PC-9 (cell line): ENCODE data around the gene BCL11B. TPM values are rescaled to one million over a fixed set of nuclear protein-coding genes. Genes with fewer than 3 reads are reported as not detected.

Experiments used
- BruUV-seq: library from RNA; stranded (reverse); fragments of 400-500 nt; replicated peaks from 2 replicates; lab custom pipeline; 2021; lab: Mats Ljungman, UMichigan
- CTCF ChIA-PET: fragments of 300-600 bp; sonication (Branson Sonifier 250); formaldehyde crosslinking; loops from one replicate; lab custom pipeline; 2022; ENCODE audit warnings: antibody characterized with exemption; lab: Charles Lee
- POLR2A ChIA-PET: fragments of 300-600 bp; sonication (Branson Sonifier 250); formaldehyde crosslinking; loops from one replicate; lab custom pipeline; 2022; ENCODE audit warnings: antibody characterized with exemption; ENCODE audit not compliant: unreplicated experiment; lab: Charles Lee
- DNase-seq, 2 experiments: peaks; one replicate each; pipeline versions ENCODE4 v3.0.0 to v3.0.0-alpha.2; 2015 to 2022; ENCODE audit warnings: mixed read lengths in 1 of 2
- H2AFZ ChIP-seq: fragments of 200-600 bp; sonication (generic); 2 replicates; pipeline ENCODE4 v1.8.1; 2017; ENCODE audit warnings: antibody characterized with exemption
- H3F3A ChIP-seq: fragments of 200-600 bp; sonication (generic); 2 replicates; pipeline ENCODE4 v1.8.1; 2017; ENCODE audit warnings: antibody characterized with exemption, mild to moderate bottlenecking, low read depth; ENCODE audit not compliant: insufficient read depth
- H3K27ac ChIP-seq: fragments of 200-600 bp; sonication (generic); 2 replicates; pipeline ENCODE4 v1.6.1; 2016; ENCODE audit warnings: mixed run types
- H3K27me3 ChIP-seq: fragments of 200-600 bp; sonication (generic); 2 replicates; pipeline ENCODE4 v1.6.1; 2016; ENCODE audit warnings: low read depth, mixed run types; ENCODE audit not compliant: insufficient read depth
- H3K36me3 ChIP-seq: fragments of 200-600 bp; sonication (generic); 2 replicates; pipeline ENCODE4 v1.6.1; 2016; ENCODE audit warnings: low read depth, mixed run types
- H3K4me1 ChIP-seq: fragments of 200-600 bp; sonication (generic); replicated peaks from 2 replicates; pipeline ENCODE4 v1.6.1; 2016; ENCODE audit warnings: mixed run types; ENCODE audit not compliant: insufficient read depth
- H3K4me2 ChIP-seq: fragments of 200-600 bp; sonication (generic); 2 replicates; pipeline ENCODE4 v1.6.1; 2017; ENCODE audit warnings: mixed run types
- H3K4me3 ChIP-seq: fragments of 200-600 bp; sonication (generic); 2 replicates; pipeline ENCODE4 v1.6.1; 2016; ENCODE audit warnings: mixed run types
- H3K79me2 ChIP-seq: fragments of 200-600 bp; sonication (generic); 2 replicates; pipeline ENCODE4 v1.6.1; 2017; ENCODE audit warnings: low read depth, mixed run types
- H3K9me2 ChIP-seq: fragments of 200-600 bp; sonication (generic); 2 replicates; pipeline ENCODE4 v1.8.1; 2017; ENCODE audit warnings: mild to moderate bottlenecking; ENCODE audit not compliant: insufficient read depth
- H3K9me3 ChIP-seq: fragments of 200-600 bp; sonication (generic); 2 replicates; pipeline ENCODE4 v1.8.1; 2016; ENCODE audit warnings: low read depth; ENCODE audit not compliant: insufficient read depth
- H4K20me1 ChIP-seq: fragments of 200-600 bp; sonication (generic); 2 replicates; pipeline ENCODE4 v1.8.1; 2017; ENCODE audit not compliant: insufficient read depth
- EZH2 ChIP-seq: fragments of 200-600 bp; sonication (generic); IDR thresholded peaks from 2 replicates; pipeline ENCODE4 v1.8.0; 2017; ENCODE audit warnings: antibody characterized with exemption, low read depth
- intact Hi-C: fragments of 100-400 bp; cut with micrococcal nuclease; formaldehyde crosslinking; loops from one replicate; pipeline ENCODE4 v1.10.0; 2022; ENCODE audit not compliant: unreplicated experiment
- total RNA-seq: library from RNA; stranded (reverse); gene quantifications from 2 replicates; pipeline ENCODE4 v1.2.3, GENCODE V29; 2021
- TF ChIP-seq, protein P1 (sequence below): fragments of 200-600 bp; sonication (generic); conservative IDR thresholded peaks from 2 replicates; pipeline ENCODE4 v1.6.1; 2017; ENCODE audit warnings: mixed run types, antibody characterized with exemption, mild to moderate bottlenecking, moderate library complexity

Gene BCL11B
- total RNA-seq, 1 experiment from 2014 or later, result not detected

DNA sequence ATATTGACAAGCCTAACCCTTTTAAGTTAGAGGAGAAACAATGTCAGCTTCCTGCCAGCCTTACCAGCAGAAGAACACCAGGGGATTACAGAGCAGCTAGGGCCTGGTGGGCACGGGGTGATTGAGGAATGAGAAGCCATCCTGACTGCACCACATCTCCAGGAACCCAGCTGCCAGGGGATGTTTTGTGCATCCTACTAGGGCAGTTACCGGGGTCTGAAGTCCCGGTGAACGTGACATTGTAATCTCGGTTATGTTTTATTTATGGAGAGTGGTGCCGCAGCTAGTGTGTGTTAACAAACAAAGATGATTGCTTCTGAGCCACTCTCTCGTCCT, 115.9 kb downstream of the BCL11B start:
- H3K27me3 ChIP-seq, result peaks cover 28% of the 10 kb centered on the region
- no peaks in the 10 kb centered on the region for H3K9me3 ChIP-seq
- ChIA-PET POLR2A (no interaction called here), CTCF (no interaction called here)
- no peak overlapping the region for H3K4me3 ChIP-seq
- no peak overlapping the region for H3K4me2 ChIP-seq
- no TSS peak for BruUV-seq
- H2AFZ ChIP-seq, result no peak overlapping the region
- H4K20me1 ChIP-seq, result no peaks in the 10 kb centered on the region
- intact Hi-C loops, result no loop called here
- no peaks in the 10 kb centered on the region for H3F3A ChIP-seq
- no peaks in the 10 kb centered on the region for H3K4me1 ChIP-seq
- H3K79me2 ChIP-seq, result no peaks in the 10 kb centered on the region
- H3K9me2 ChIP-seq, result no peaks in the 10 kb centered on the region
- no peak for TF ChIP-seq EZH2
- TF ChIP-seq, protein P1, sequence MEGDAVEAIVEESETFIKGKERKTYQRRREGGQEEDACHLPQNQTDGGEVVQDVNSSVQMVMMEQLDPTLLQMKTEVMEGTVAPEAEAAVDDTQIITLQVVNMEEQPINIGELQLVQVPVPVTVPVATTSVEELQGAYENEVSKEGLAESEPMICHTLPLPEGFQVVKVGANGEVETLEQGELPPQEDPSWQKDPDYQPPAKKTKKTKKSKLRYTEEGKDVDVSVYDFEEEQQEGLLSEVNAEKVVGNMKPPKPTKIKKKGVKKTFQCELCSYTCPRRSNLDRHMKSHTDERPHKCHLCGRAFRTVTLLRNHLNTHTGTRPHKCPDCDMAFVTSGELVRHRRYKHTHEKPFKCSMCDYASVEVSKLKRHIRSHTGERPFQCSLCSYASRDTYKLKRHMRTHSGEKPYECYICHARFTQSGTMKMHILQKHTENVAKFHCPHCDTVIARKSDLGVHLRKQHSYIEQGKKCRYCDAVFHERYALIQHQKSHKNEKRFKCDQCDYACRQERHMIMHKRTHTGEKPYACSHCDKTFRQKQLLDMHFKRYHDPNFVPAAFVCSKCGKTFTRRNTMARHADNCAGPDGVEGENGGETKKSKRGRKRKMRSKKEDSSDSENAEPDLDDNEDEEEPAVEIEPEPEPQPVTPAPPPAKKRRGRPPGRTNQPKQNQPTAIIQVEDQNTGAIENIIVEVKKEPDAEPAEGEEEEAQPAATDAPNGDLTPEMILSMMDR, result no peak
- no peaks in the 10 kb centered on the region for H3K36me3 ChIP-seq
- no peak overlapping the region for H3K27ac ChIP-seq
- DNase-seq, result no peak

DNA sequence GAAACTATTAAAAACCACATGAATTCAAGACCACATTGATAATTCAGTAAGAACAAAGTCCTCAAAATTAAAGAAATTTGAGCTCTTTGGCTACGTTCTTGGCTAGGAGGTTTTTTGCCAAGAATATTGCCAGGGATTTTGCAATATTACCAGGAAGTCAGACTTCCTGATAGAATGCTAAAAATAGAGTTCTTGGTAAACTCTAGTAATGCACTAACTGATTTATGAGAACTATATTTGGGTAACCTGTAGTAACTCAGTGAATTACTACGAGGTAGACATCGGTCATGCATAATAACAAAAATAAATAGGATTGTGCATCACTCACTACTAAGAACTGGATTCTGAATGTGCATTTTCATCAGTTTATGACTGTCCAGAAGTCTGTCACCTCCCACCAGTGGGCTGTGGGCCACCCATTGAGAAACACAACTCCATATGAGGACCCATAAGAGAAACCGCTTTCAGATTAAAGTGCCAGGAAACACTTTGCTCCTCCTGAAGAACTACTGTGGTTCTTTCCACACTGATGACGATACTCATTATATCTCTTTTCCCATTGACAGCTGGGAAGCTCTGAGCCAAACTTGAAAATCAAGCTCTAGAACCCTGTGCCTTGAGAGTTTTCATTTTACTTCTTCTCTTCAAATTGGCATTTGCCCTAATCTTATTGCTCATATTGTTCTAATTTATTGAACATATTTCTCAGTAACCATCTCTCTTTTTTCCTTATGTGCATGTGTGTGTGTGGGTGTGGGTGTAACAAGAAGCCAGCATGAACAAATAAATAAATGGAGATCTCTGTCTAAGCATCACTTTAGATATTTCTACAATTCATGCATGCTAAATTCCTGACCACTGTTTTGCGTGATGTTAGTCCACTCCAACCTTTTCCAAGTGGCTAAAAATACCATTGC, 116.6 kb downstream of the BCL11B start:
- no peak for DNase-seq
- intact Hi-C loops, result no loop called here
- no peak overlapping the region for H3K4me3 ChIP-seq
- BruUV-seq, result no TSS peak
- H2AFZ ChIP-seq, result no peak overlapping the region
- H3K9me2 ChIP-seq, result no peaks in the 10 kb centered on the region
- no peaks in the 10 kb centered on the region for H3F3A ChIP-seq
- H3K79me2 ChIP-seq, result no peaks in the 10 kb centered on the region
- H3K4me2 ChIP-seq, result no peak overlapping the region
- H4K20me1 ChIP-seq, result no peaks in the 10 kb centered on the region
- no peaks in the 10 kb centered on the region for H3K4me1 ChIP-seq
- H3K27me3 ChIP-seq, result peaks cover 31% of the 10 kb centered on the region
- ChIA-PET POLR2A (no interaction called here), CTCF (no interaction called here)
- no peaks in the 10 kb centered on the region for H3K36me3 ChIP-seq
- TF ChIP-seq, protein P1, result no peak
- TF ChIP-seq EZH2, result no peak
- H3K27ac ChIP-seq, result no peak overlapping the region
- H3K9me3 ChIP-seq, result no peaks in the 10 kb centered on the region

DNA sequence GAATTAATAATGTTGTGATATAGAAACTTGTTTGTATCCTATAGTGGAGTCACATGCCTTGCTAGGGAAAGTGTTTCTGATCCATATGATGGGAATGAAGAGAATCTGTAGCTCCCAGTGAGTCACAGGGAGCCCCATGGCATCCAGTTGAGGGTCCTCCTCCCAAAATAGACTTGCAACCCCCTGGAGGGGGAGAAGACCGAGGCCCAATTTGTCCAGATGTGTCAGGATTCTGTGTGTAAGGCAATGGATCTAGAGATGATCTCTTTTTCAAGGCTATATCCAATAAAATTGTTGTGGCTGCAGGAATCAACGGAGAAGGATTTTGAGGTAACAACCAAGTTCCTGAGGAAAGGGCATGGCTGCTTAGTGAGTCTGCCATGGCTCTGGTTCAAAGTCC, 121.8 kb downstream of the BCL11B start:
- Histone ChIP-seq H4K20me1 (no peaks in the 10 kb centered on the region), H3K27me3 (peaks cover 44% of the 10 kb centered on the region), H3K4me1 (no peaks in the 10 kb centered on the region), H2AFZ (no peak overlapping the region), H3K4me2 (no peak overlapping the region), H3K9me3 (no peaks in the 10 kb centered on the region), H3K79me2 (no peaks in the 10 kb centered on the region), H3K4me3 (no peak overlapping the region), H3K9me2 (no peaks in the 10 kb centered on the region), H3K36me3 (no peaks in the 10 kb centered on the region), H3F3A (no peaks in the 10 kb centered on the region), H3K27ac (no peak overlapping the region)
- DNase-seq, result no peak
- intact Hi-C loops, result no loop called here
- ChIA-PET POLR2A (no interaction called here), CTCF (no interaction called here)
- no peak for TF ChIP-seq EZH2
- TF ChIP-seq, protein P1, result no peak
- no TSS peak for BruUV-seq
